Activated effector memory CD4-positive, alpha-beta T cell treated with Interleukin-2 at 50 U/mL for 16 hours (primary cell): ENCODE results near the gene ZBTB12.

ENCODE experiments used
- DNase-seq: peaks from one replicate; pipeline ENCODE4 v3.0.0-alpha.2; 2020

ZBTB12 gene

GRCh38 chr6:31896493-31896855, 5.4 kb downstream of the ZBTB12 start:
- DNase-seq: no peak

- no peak for DNase-seq
These were observed 9.1 kb downstream of the ZBTB12 start for GRCh38 chr6:31892821-31893220.

- no peak for DNase-seq
These were observed 12.4 kb downstream of the ZBTB12 start for GRCh38 chr6:31889331-31889972.

GRCh38 chr6:31888276-31889258, 13.3 kb downstream of the ZBTB12 start:
- DNase-seq: peak; percentile 29

GRCh38 chr6:31887173-31888007, 14.5 kb downstream of the ZBTB12 start:
- no peak for DNase-seq

- DNase-seq: no peak
These were observed 15.3 kb downstream of the ZBTB12 start for GRCh38 chr6:31886541-31886991.

- DNase-seq: no peak
These were observed 17.3 kb downstream of the ZBTB12 start for GRCh38 chr6:31884528-31885035.

GRCh38 chr6:31883676-31884075, 18.2 kb downstream of the ZBTB12 start:
- no peak for DNase-seq

- DNase-seq: no peak
These were observed 19.5 kb downstream of the ZBTB12 start for GRCh38 chr6:31882344-31882743.

- no peak for DNase-seq
These were observed 20.6 kb downstream of the ZBTB12 start for GRCh38 chr6:31881136-31881859.

- no peak for DNase-seq
These were observed 21.3 kb downstream of the ZBTB12 start for GRCh38 chr6:31880616-31881015.

GRCh38 chr6:31879901-31880300, 22.0 kb downstream of the ZBTB12 start:
- DNase-seq: no peak

GRCh38 chr6:31879143-31879542, 22.7 kb downstream of the ZBTB12 start:
- DNase-seq: no peak

- DNase-seq: no peak
These were observed 23.2 kb downstream of the ZBTB12 start, which contains the start of gene SLC44A4 for GRCh38 chr6:31878726-31879125. Gene SLC44A4, minus strand, starts transcription at chr6:31878997. Its CDS starts 17 bp downstream, at chr6:31878980.

GRCh38 chr6:31878222-31878621, 23.7 kb downstream of the ZBTB12 start:
- no peak for DNase-seq

GRCh38 chr6:31877651-31878161, 24.2 kb downstream of the ZBTB12 start:
- no peak for DNase-seq

- DNase-seq: no peak
These were observed 24.7 kb downstream of the ZBTB12 start for GRCh38 chr6:31877125-31877650.

- DNase-seq: no peak
These were observed 25.5 kb downstream of the ZBTB12 start for GRCh38 chr6:31876357-31876756.

- DNase-seq: no peak
These were observed 26.0 kb downstream of the ZBTB12 start for GRCh38 chr6:31875877-31876276.

GRCh38 chr6:31874836-31875572, 26.9 kb downstream of the ZBTB12 start:
- DNase-seq: no peak
